NCI-H1436 (cell line): Measurements from ENCODE around the gene TBL2.
A peak's percentile ranks its signal among the peaks of the same experiment; 100 is the strongest.
"Not testable (repeated sequence)": the region's sequence is repeated elsewhere in the genome, so short reads cannot be mapped to it uniquely, and the experiment has no call there.

Experiments used
- DNase-seq: peaks from one replicate; lab custom pipeline; 2025; lab: John Stamatoyannopoulos, UW

The TBL2 gene

DNA sequence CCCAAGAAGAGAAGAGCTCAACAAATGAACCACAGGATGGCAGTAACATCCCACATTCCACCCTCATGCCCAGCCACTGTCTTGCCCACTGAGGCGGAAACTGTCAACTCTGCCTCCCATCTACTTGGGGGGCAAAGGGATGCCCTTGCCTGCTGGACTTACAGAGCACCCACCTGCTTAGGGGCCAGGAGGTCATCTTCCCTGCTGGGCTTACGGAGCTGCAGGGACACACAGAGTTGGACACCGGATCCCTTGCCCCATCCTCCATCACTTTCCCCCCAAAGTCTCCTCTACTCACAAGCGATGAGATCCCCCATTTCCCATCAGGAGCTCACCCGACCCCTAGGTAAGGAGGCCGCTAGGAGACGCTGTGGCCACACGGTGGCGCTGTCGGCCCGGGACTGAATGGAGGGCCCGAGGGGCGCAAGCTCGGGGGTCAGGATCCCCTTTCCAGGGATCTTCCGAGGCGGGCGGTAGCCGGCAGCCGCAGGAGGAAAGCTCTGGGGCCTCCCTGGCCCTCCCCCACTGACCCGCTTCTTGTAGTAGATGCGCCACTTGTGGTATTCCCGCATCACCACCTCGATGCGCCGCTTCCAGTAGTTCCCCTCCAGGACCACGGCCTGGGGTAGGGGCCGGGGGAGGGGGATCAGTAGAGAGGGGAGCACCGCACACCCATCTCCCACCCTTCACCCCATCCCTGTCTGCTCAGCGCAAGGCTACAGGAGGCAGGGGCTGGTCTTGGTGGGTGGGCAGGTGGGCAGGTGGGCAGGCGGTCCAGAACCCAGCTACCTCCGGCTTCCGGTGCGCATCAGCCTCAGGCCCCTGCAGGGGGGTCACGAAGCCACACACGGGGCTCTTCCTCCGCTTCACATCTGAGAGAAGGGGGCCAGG, 28.7 kb upstream of the TBL2 start:
- DNase-seq = peak; percentile 77

DNA sequence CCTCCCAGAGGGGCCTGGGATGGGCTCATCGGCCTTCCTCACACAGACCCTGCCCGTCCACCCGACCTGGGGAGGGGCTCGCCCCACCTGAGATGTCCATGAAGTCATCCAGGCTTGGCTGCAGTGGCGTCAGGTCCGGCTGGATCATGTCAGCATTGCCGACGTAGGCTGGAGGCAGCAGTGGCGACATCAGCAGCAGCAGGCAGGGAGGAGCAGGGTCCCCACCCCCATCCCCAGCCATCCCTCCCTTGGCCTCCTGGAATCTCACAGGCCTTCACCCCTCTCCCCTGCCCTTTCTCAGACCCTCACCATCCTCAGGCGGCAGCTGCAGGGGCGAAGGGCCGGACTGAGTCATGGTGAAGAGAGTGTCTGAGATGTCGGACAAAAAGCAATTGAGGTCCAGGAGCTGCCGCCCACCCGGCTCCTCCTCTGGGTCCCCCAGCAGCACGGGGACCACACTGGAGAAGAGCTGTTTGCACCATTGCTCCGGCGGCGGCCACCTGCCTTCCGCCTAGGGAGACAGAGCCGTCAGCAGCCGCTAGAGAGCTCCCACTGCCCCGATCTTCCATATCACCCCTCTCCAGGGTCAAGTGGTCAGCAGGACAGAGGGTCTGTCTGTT, 27.3 kb upstream of the TBL2 start:
- DNase-seq = no peak

DNA sequence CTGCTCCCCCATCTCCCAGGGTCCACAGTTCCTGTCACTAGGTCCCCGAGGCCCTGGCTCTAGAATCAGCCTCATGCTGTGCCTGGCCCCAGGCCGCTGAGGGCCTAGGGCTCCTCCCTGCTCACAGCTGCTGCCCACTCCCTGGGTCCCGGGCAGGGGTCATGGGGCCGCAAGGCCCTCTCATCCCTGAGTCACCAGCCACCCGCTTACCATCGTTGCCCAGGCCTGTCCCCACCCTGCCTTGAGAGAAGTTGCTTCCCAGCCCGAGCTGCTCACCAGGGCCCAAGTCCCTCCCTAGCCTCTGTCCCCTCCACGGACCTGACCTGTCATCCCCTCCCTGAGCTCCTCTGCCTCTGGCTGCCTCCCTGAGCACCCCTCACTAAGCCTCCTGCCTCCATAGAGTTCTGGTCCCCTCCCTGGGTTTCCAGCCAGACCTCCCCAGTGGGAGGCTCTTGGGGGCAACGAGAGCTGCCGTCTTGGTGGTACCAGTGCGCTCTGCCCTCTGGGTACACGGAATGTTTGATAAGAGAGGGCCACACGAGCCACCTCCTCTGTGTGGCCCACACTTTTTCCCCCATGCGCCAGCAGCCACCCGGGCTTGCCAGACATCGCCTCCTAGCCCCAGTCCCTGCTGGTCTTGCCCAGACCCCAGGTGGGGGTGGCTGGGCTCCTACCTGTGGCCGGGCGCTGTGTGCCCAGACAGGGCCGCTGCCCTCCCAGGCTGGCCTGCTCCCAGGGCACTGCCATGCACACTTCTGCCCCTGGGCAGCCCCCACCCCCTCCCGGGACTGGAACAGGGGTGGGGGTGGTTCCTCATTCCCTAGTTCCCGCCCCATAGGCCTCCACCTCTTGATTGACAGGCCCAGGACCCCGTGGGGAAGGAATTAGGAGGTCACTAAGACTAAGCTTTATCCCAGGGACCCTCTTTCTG, 24.6 kb upstream of the TBL2 start:
- no peak for DNase-seq

DNA sequence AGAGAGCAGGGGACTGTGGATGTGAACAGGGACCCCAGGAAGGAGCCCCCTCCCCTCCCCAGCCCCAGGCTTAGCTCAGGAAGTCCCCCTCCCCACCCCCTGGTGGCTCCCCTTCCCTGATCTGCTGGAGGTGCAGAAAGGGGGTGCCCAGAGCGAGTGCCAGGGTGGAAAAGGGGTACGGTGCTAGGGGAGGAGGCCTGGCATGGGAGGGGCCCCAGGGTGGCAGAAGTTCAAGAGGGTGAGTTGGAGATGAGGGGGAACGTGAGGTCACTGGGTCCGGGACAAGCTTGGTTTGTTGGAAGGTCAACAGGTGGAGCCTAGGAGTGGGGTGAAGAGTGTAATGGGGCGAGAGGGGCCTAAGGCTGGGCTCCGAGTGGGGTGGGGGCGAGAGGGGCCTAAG, 21.5 kb upstream of the TBL2 start:
- no peak for DNase-seq

DNA sequence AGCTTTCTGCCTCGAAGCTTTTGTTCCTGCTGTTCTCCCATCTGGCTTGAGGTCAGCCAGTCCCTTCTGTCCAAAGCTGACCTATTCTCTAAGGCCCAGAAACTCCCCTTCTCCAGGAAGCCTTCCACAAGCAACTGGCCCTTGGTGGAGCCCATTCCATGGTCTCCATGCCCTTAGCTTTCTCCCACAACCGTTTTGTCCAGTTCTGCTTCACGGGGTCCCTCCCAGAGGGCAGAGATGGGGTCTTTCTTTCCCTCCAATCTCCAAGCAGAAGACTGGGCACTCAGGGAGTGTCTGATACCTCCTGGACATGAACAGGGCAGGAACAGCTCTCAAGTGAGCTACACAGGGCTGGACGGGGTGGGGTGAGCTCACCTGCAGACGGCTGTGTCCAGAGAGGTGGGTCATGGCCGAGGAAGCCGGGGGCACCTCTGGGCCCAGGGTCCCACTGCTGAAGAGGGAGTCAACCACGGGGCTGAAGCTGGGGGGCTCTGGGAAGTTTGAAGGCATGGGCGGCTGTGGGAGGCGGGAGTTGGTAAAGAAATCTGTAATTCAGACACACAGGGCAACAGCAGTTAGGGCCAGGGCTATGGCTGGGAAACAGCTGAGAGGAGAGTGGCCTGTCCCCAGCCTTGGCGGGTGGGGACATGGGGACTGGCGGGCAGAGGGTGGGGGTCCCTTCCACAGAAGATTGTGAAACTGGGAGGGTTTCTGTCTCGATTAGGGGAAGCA, 20.9 kb upstream of the TBL2 start:
- no peak for DNase-seq

DNA sequence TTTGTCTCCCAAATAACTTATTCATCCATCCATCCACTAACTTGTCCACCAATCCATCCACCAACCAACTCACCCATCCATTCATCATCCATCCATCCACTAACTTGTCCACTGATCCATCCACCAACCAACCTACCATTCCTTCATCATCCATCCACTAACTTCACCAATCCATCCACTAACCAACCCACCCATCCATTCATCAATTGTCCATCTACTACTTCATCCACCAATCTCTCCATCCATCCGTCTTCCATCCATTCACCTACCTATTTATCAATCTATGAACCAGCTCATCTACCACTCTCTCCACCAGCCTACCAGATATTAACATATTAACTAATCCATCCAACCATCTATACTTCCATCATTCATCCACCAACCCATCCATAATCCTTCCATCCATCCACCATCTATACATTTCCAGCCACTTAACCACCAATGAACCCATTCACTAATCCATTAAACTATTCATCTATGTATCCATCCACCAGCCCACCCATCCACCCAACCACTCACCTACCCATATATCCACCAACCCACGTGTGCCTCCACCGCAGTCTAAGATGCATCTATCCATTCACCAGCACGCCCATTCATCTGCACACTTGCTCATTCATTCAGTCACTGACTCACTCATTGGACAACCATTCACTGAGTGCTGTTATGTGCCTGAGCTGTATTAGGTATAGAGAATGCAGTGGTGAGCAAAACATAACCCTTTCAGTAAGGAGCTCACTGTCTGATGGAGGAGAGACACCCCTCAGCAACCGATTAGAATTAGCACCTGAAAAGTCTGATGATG, 19.8 kb upstream of the TBL2 start:
- DNase-seq = no peak

DNA sequence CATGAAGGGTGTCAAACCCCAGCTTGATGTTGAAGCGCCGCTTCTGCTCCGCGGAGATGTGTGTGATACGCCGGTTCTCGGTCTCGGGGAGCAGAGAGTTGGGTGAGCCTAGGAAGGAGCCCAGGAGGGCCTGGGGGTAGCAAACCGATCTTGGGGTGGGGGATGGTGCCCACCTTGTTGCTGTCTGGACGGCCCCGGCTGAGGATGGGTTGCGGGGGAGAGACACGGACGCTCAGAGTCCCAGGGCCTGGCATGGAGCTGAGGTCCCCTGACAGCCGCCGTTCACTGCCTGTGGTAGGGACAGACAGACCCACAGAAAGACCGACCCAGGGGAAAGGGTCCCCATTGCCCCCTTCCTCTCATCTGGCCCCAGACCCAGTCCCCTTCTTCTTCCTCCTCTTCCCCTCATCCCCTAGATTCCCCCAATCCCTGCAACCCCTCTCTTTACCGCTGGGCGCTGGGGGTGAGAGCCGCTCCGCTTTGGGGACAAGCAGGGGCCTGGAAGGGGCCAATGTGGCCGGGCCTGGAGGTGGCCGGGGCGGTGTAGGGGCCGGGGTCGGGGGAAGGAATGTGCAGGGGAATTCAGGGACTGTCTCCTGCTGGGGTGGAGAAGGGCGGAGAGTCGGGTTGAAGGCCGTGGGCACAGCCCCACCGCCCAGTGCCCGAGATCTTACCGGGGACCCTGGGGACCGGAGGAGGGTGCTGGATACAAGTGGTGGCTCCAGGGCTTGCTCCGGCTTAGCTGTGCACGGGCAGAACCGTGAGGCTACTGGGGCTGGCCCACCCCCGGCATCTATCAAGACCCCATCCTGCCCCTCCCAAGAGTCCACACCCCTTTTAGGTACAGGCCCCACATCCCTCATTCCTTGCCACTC, 18.0 kb upstream of the TBL2 start:
- DNase-seq = no peak

DNA sequence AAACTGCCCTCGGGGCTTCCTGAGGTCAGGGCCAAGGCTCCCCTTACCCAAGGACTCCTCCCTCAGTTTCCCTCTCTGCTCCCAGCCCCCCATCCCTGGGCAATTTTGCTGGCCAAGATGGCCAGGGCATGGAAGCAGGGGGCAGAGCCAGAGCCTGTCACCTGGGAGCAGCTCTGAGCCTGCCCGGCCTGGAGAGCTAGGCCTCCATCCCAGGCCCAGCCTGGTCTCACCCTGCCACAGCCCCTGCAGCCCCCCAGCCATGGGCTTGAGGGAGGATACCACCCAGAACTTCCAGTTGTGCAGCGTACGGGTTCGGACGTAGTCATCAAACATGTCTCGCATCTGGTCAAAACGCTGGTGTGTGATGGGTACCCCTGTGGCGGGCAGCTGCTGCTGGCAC, 17.0 kb upstream of the TBL2 start:
- DNase-seq = no peak

DNA sequence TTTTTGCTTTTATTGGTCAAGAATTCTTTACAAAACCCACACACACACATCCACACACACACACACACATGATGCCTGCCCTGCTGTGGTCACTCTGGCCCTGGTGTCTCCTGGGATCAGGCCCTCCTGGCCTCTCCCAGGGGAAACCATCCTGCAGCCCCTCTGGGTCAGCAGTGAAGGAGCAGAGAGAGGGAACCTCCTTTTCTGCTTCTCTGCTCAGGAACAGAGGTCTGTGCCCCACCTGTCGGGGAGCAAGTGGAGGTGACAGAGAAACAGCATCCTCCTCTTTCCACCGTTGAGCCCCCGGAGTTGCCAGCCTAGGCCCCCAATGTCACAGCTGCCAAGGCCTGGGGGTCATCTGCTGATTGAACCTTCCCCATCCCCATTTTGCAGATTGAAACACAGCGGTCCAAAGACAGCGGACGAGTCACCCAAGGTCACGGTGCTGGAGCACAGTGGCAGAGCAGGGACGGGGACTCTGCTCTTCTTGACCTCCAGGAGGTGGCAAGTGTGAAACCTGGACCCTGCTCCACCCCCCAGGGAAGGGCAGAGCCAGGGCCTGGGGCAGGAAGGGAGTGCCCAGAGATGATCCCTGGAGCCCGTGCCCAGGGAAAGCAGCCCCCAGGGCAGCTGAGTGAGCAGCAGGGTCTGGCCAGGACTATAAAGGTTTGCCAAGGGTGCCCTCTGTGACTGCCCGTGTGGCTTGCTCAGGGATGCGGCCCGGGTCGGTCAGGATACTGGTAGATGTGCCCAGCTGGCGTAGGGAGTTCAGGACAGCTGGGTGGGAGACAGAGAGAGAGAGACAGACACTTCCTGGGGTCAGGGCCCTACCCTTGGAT, 15.0 kb upstream of the TBL2 start:
- no peak for DNase-seq

DNA sequence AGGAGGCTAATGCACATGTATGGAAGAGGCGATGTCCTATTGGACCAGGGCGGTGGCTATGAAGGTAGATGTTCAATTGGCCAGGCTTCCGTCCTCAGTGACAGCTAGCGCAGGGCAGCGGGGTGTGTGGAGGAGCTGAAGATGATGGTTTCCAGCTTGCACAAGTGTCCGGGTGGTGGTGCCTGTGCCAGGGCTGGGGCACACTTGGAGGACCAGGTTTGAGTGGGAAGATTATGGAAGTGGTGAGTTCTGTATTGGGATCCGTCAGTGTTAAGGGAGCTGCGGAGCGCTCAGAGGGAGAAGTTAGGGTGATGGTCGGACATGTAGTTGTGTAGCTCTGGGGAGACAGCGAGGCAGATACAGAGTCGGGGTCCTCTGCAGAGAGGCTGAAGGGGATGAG, 8.5 kb upstream of the TBL2 start:
- no peak for DNase-seq

DNA sequence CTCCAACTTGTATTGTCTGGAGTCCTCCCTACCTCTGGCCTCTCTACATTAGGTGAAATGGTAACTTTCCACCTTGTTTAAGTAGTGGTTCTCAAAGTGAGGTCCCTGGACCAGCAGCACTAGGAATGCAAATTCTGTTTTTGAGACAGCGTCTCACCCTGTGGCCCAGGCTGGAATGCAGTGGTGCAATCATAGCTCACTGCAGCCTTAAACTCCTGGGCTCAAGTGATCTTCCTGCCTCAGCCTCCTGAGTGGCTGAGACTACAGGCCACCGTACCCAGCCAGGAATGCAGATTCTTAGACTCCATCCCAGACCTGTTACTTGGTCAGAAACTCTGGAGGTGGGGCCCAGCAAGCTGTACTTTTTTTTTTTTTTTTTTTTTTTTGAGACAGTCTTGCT, 6.8 kb upstream of the TBL2 start:
- no peak for DNase-seq

DNA sequence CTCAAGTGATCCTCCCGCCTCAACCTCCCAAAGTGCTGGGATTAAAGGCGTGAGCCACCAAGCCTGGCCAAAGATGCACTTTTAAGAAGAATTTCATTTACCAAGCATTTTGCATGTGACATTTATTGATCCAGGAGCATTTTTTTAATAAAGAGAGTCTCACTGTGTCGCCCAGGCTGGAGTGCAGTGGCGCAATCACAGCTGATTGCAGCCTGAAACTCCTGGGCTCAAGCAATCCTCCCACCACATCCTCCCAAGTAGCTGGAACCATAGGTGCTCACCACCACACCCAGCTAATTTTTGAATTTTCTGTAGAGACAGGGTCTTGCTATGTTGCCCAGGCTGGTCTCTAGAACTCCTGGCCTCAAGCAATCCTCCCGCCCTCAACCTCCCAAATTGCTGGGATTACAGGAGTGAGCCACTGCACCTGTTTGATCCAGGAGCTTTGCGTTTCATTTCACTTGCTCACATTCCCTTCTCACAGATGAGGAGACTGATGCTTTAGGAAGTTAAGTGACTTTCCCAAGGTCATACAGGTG, 4.4 kb upstream of the TBL2 start:
- DNase-seq = no peak

DNA sequence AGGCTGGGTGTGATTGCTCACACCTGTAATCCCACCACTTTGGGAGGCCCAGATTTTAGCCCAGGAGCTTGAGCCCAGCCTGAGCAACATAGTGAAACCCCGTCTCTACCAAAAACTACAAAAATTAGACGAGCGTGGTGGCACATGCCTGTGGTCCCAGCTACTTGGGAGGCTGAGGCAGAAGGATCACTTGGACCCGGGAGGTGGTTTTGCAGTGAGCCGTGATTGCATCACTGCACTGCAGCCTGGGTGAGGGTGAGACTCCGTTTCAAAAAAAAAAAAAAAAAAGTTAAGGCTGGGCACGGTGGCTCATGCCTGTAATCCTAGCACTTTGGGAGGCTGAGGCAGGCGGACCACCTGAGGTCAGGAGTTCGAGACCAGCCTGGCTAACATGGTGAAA, 2.6 kb upstream of the TBL2 start:
- not testable (repeated sequence) for DNase-seq

DNA sequence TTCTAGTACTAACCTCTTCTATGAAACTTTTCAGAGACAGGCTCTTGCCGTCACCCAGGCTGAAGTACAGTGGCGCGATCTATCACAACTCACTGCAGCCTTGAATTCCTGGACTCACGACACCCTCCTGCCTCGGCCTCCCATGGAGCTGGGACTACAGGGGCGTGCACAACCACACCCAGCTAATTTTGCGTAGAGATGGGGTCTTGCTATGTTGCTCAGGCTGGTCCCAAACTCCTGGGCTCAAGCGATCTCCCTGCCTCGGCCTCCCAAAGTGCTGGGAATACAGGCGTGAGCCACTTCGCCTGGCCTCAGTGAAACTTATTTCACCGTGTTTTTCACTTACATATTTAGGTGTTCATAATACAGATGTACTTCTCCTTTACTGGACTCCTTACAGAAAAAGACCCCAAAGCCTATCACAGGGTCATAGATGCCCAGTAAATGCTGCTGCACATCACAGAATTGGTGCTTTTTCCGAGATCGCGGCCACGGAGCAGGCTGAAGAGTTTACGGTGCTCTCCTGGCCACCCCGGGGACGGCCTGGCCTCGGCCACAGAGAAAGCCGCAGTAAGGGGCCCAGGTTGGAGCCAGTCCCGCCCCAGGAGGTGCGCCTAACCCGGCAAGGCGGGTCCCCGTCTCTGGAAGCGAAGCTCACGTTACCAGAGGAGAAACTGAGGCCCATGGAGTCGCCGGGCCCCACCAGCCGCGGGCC, 595 bp downstream of the TBL2 start:
- no peak for DNase-seq

DNA sequence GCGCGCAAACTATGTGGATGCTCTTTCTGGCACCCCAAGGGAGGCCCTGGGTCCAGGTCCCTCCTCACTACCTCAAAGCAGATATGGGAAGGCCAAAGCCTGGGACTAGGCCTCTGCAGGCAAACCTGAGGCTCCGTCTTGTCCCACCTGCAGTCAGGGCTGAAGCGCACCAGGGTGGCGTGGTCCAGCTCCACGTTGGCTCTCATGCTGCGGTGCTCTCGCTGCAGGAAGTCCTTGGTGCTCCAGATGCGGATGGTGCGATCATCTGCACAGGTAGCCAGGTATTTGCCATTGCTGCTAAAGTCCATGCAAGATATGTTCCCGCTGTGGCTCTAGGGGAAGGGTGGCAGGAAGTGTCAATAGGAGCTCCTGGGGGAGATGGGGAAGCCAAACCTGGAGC, 4.6 kb downstream of the TBL2 start:
- no peak for DNase-seq

DNA sequence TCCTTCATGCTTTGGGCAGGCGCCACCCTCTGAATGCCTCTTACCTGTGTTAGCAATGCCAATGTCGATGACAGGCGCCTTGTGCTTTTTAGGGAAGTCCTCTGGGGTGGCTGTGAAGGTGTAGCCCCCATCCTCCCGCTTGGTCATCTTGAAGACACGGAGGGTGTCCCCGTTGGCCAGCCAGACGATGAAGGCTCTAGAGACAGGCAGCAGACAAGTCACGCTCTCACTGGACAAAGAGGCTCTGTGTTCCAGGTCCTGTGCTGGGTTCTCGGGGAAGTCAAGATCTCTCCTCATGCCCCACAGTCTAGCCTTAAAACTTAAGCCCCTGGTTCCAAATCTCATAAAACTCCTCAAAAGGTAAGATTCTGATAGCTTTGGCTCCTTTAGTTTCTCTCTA, 5.1 kb downstream of the TBL2 start:
- DNase-seq = no peak

DNA sequence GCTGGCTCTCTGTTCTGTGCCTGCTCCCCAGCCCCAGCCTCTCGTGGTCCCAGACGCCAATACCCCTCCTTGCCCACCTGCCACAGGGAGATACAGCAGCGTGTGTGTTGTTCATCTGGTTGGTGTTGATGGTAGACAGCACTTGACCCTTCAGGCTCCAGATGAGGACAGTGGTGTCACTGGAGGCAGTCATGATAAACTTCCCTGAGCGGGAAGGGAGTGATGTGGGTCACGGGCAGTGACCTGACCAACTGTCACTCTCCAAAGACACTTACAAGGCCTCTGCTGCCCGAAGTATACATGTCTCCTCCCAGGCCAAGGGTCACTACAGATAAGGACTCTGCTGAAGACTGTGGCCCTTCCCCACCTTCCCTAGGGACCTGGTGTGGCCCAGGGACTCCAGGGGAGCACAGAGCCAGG, 5.6 kb downstream of the TBL2 start:
- no peak for DNase-seq

DNA sequence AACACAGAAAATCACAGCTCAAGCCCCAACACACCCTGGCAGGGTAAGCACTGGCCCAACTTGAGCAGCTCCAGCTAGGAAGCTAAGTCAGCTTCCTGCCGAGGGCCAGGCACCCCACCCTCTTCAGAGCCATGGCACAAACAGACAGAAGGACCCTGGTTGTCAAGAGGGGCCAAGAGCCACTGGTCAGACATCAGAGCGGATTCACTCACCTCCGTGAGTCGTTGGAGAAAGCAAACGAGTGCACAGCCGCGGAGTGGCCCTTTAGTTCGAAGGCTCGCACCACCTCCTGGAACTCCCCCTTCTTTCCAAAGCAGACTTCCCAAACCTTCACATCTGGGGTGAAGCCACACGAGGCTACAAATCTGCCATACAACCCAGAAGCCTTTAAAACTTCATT, 7.4 kb downstream of the TBL2 start:
- no peak for DNase-seq
